Liver (tissue), 3 donors: ENCODE data around the gene PPDPF.

Experiments
- EGR1 ChIP-seq, 2 donors: IDR thresholded peaks; 2 replicates each; pipeline ENCODE4 v1.6.1; 2016 to 2018; ENCODE audit warnings: antibody characterized with exemption in 2 of 2, low read depth in 2 of 2
- GABPA ChIP-seq, 2 donors: IDR thresholded peaks in 1 of 2; conservative IDR thresholded peaks in 1 of 2; 2 replicates each; pipeline ENCODE4 v1.6.1; 2016; ENCODE audit warnings: antibody characterized with exemption in 2 of 2, mild to moderate bottlenecking in 1 of 2, moderate library complexity in 1 of 2
- RAD21 ChIP-seq, 2 donors: IDR thresholded peaks; 2 replicates each; pipeline ENCODE4 v1.6.1; 2016; ENCODE audit warnings: antibody characterized with exemption in 2 of 2, mild to moderate bottlenecking in 2 of 2
- RXRA ChIP-seq, 2 donors: IDR thresholded peaks; 2 replicates each; pipeline ENCODE4 v1.6.1; 2017 to 2018; ENCODE audit warnings: antibody characterized with exemption in 2 of 2, mild to moderate bottlenecking in 1 of 2
- SP1 ChIP-seq: IDR thresholded peaks from 2 replicates; pipeline ENCODE4 v1.6.1; 2018; ENCODE audit warnings: antibody characterized with exemption, mild to moderate bottlenecking
- TAF1 ChIP-seq: conservative IDR thresholded peaks from 2 replicates; pipeline ENCODE4 v1.6.1; 2016; ENCODE audit warnings: antibody characterized with exemption, mild to moderate bottlenecking
- YY1 ChIP-seq: IDR thresholded peaks from 2 replicates; pipeline ENCODE4 v1.6.1; 2016; ENCODE audit warnings: antibody characterized with exemption, mild to moderate bottlenecking
- TF ChIP-seq, protein P1 (sequence below): fragments of 150-350 bp; IDR thresholded peaks from 2 replicates; pipeline ENCODE4 v1.5.1; 2017; ENCODE audit warnings: improper control_type of control experiment, low read depth, low read length; ENCODE audit not compliant: missing input control
- TF ChIP-seq, protein P2 (sequence below): IDR thresholded peaks from 2 replicates; pipeline ENCODE4 v1.6.1; 2016; ENCODE audit warnings: antibody characterized with exemption
- TF ChIP-seq, protein P3 (sequence below): IDR thresholded peaks from 2 replicates; pipeline ENCODE4 v1.6.1; 2016; ENCODE audit warnings: antibody characterized with exemption
- TF ChIP-seq, protein P4 (sequence below): IDR thresholded peaks from 2 replicates; pipeline ENCODE4 v1.6.1; 2016; ENCODE audit warnings: antibody characterized with exemption
- TF ChIP-seq, protein P5 (sequence below): IDR thresholded peaks from 2 replicates; pipeline ENCODE4 v1.6.1; 2016; ENCODE audit warnings: antibody characterized with exemption, mild to moderate bottlenecking
- donor health status: healthy.
- donor health status: healthy.

DNA sequence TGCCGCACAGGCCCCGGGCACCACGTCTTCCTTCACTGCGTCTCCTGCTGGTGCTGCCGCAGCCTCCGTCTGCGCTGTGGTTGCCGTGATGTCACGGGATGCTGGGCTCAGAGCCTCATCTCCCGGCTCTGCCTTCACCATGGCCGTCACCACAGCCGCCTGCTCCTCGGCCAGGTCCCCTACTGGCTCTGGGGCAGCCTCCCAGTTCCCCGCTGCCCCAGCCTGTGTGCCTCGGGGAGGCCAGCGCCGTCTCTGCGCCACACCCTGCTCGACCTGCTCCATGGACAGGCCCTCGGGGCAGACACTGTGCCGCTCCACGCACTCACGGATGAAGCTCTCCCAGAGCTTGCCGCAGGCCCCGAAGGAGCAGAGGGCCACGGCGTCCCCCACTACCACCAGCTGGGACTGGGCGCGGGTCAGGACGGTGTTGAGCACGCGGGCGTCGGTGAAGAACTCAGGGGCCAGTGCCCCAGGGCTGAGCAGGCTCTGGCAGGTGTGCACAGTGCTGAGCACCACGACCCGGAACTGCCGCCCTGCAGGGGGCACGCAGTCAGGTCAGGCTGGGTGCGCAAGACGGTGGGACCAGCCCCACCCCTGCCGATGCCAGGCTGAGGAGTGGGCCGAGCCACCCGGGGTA, 45.3 kb downstream of the PPDPF start:
- TF ChIP-seq, protein P1, sequence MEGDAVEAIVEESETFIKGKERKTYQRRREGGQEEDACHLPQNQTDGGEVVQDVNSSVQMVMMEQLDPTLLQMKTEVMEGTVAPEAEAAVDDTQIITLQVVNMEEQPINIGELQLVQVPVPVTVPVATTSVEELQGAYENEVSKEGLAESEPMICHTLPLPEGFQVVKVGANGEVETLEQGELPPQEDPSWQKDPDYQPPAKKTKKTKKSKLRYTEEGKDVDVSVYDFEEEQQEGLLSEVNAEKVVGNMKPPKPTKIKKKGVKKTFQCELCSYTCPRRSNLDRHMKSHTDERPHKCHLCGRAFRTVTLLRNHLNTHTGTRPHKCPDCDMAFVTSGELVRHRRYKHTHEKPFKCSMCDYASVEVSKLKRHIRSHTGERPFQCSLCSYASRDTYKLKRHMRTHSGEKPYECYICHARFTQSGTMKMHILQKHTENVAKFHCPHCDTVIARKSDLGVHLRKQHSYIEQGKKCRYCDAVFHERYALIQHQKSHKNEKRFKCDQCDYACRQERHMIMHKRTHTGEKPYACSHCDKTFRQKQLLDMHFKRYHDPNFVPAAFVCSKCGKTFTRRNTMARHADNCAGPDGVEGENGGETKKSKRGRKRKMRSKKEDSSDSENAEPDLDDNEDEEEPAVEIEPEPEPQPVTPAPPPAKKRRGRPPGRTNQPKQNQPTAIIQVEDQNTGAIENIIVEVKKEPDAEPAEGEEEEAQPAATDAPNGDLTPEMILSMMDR: no peak
- TF ChIP-seq, protein P2, sequence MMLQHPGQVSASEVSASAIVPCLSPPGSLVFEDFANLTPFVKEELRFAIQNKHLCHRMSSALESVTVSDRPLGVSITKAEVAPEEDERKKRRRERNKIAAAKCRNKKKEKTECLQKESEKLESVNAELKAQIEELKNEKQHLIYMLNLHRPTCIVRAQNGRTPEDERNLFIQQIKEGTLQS: no peak
- no peak for TF ChIP-seq TAF1
- TF ChIP-seq, protein P3, sequence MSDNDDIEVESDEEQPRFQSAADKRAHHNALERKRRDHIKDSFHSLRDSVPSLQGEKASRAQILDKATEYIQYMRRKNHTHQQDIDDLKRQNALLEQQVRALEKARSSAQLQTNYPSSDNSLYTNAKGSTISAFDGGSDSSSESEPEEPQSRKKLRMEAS: no peak
- TF ChIP-seq YY1: no peak
- no peak for TF ChIP-seq GABPA (IDR thresholded peaks at IDR 0.05 in 1 of 2, conservative IDR thresholded peaks at IDR 0.05 in 1 of 2)
- no peak for TF ChIP-seq RAD21 (IDR thresholded peaks at IDR 0.05)
- no peak for TF ChIP-seq EGR1 (IDR thresholded peaks at IDR 0.05; ENCODE audit: low read depth in 2 of 2)
- TF ChIP-seq, protein P4, sequence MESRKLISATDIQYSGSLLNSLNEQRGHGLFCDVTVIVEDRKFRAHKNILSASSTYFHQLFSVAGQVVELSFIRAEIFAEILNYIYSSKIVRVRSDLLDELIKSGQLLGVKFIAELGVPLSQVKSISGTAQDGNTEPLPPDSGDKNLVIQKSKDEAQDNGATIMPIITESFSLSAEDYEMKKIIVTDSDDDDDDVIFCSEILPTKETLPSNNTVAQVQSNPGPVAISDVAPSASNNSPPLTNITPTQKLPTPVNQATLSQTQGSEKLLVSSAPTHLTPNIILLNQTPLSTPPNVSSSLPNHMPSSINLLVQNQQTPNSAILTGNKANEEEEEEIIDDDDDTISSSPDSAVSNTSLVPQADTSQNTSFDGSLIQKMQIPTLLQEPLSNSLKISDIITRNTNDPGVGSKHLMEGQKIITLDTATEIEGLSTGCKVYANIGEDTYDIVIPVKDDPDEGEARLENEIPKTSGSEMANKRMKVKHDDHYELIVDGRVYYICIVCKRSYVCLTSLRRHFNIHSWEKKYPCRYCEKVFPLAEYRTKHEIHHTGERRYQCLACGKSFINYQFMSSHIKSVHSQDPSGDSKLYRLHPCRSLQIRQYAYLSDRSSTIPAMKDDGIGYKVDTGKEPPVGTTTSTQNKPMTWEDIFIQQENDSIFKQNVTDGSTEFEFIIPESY: no peak
- no peak for TF ChIP-seq SP1
- TF ChIP-seq, protein P5, sequence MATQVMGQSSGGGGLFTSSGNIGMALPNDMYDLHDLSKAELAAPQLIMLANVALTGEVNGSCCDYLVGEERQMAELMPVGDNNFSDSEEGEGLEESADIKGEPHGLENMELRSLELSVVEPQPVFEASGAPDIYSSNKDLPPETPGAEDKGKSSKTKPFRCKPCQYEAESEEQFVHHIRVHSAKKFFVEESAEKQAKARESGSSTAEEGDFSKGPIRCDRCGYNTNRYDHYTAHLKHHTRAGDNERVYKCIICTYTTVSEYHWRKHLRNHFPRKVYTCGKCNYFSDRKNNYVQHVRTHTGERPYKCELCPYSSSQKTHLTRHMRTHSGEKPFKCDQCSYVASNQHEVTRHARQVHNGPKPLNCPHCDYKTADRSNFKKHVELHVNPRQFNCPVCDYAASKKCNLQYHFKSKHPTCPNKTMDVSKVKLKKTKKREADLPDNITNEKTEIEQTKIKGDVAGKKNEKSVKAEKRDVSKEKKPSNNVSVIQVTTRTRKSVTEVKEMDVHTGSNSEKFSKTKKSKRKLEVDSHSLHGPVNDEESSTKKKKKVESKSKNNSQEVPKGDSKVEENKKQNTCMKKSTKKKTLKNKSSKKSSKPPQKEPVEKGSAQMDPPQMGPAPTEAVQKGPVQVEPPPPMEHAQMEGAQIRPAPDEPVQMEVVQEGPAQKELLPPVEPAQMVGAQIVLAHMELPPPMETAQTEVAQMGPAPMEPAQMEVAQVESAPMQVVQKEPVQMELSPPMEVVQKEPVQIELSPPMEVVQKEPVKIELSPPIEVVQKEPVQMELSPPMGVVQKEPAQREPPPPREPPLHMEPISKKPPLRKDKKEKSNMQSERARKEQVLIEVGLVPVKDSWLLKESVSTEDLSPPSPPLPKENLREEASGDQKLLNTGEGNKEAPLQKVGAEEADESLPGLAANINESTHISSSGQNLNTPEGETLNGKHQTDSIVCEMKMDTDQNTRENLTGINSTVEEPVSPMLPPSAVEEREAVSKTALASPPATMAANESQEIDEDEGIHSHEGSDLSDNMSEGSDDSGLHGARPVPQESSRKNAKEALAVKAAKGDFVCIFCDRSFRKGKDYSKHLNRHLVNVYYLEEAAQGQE: no peak
- TF ChIP-seq RXRA (IDR thresholded peaks at IDR 0.05): no peak
